LNCaP clone FGC (cell line): ENCODE results near the gene OAF.

ENCODE experiments used
- DNase-seq: peaks from one replicate; pipeline ENCODE4 v3.0.0-alpha.2; 2011; ENCODE audit warnings: low read depth
- H3K4me3 ChIP-seq: 2 replicates; pipeline ENCODE4 v1.5.1; 2011; ENCODE audit warnings: mild to moderate bottlenecking, low read depth, low read length, control low read depth
- CTCF ChIP-seq: IDR thresholded peaks from 2 replicates; pipeline ENCODE4 v1.5.1; 2012; ENCODE audit warnings: mild to moderate bottlenecking; ENCODE audit not compliant: control insufficient read depth, insufficient read depth; ENCODE audit errors: extremely low read depth

OAF gene

GRCh38 chr11:120197977-120198376 lies 12.9 kb upstream of the OAF start:
- TF ChIP-seq CTCF: no peak
- no peak overlapping the region for H3K4me3 ChIP-seq
- DNase-seq: no peak

- DNase-seq: no peak
- no peak for TF ChIP-seq CTCF
- no peak overlapping the region for H3K4me3 ChIP-seq
These were observed 12.4 kb upstream of the OAF start for GRCh38 chr11:120198403-120198786.

GRCh38 chr11:120198787-120199469 lies 11.9 kb upstream of the OAF start:
- no peak overlapping the region for H3K4me3 ChIP-seq
- DNase-seq: no peak
- no peak for TF ChIP-seq CTCF

DNA sequence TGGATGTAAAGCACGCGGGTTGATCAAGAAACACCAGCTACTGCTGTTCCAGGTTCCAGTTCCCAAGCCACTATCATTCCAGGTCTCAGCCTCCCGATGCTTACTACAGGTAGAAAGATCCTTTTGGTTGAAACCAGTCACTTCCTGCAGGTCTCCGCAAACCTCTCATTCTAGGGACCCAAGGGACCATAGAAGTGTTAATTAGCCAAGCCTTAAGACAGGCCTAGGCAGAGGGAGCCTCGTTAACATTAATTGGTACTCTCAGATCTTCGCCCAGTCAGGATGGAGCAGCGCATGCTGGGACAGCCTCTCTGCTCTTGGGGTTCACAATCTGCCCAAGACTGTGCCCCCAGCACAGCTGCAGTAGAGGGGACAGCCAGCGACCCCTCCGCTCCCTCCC lies 11.2 kb upstream of the OAF start:
- no peak for TF ChIP-seq CTCF
- H3K4me3 ChIP-seq: no peak overlapping the region
- no peak for DNase-seq

DNA sequence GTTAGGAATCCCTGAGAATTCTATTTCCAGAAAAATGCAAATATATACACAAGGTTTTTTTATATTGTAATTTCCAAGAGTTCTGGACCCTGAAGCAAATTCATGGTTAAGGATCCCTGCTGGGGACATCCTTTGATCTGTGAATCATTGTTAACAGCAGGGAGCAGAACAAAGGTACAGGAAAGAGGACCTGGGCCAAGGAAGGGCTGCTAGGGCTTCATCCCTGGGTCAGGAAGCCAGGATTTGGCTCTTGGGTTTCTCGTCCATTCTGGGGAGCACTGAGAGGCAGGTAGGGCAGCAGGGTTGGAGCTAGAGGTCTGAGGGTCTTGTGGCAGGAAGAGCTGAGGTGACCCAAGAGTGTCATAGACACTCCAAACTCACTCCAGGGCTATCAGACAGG lies 10.2 kb upstream of the OAF start:
- DNase-seq: no peak
- TF ChIP-seq CTCF: no peak
- no peak overlapping the region for H3K4me3 ChIP-seq

DNA sequence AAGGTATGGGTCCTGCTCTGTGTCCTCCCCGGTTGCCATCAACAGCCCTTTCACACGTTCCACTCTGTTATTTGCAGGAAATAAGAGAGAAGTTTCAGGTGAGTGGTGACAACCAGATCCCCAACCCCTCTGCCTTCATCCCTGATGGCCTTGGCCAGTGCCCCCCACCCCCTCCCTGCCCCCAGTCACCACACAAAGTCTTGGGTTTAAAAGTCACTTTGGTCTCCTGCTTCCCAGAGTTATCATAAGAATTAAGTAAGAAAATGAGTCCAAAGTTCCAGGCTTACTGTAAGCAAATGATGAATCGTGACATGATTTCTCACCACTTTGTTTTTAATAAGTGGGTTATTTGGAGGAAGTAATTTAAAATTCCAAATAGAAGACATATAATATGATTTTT lies 9.2 kb upstream of the OAF start:
- no peak for TF ChIP-seq CTCF
- no peak overlapping the region for H3K4me3 ChIP-seq

DNA sequence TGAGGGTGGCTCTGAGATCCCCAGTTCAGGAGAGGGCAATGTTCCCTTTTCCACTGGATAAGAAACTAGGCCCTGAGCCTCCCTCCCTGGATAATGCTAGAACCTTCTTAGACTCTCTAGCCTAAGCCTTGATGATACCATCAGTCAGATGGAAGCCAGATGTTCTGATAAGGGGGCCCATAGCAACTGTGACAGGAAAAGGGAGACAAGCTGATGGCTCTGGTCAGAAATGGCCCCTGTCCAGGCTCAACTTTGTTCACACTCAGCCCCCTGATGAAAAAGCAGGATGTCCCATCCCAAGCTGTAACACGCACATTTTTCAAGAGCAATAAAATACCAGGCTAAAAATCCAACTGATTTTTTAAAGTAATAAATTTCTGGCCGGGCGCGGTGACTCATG lies 7.2 kb upstream of the OAF start:
- no peak for TF ChIP-seq CTCF
- no peak overlapping the region for H3K4me3 ChIP-seq
- DNase-seq: no peak

More for the DNA sequence above, 9.2 kb upstream of the OAF start:
- no peak for DNase-seq
